HUES64 (cell line): ENCODE results near the gene GRB2. TPM values are rescaled to one million over a fixed set of nuclear protein-coding genes. Genes with fewer than 3 reads are reported as not detected.
A peak's percentile ranks its signal among the peaks of the same experiment; 100 is the strongest.
"Not testable (repeated sequence)": the region's sequence is repeated elsewhere in the genome, so short reads cannot be mapped to it uniquely, and the experiment has no call there.

Experiments used
- H3K27ac ChIP-seq: 2 replicates; pipeline ENCODE4 v1.7.0; 2013; ENCODE audit warnings: low read depth, low read length, inconsistent platforms
- H3K27me3 ChIP-seq: 2 replicates; pipeline ENCODE4 v1.6.1; 2013; ENCODE audit warnings: mild to moderate bottlenecking, low read length; ENCODE audit not compliant: insufficient read depth
- H3K36me3 ChIP-seq: 2 replicates; pipeline ENCODE4 v1.6.1; 2013; ENCODE audit warnings: mild to moderate bottlenecking, low read length; ENCODE audit not compliant: insufficient read depth
- H3K4me1 ChIP-seq: 2 replicates; pipeline ENCODE4 v1.6.1; 2013; ENCODE audit warnings: mild to moderate bottlenecking, low read length, moderate library complexity; ENCODE audit not compliant: insufficient read depth
- H3K4me3 ChIP-seq: 2 replicates; pipeline ENCODE4 v1.5.1; 2013; ENCODE audit warnings: mild to moderate bottlenecking, low read length, moderate library complexity
- H3K9ac ChIP-seq: 2 replicates; pipeline ENCODE4 v1.6.1; 2013; ENCODE audit warnings: mild to moderate bottlenecking, low read depth, low read length
- H3K9me3 ChIP-seq: 2 replicates; pipeline ENCODE4 v1.6.1; 2013; ENCODE audit warnings: low read depth, low read length; ENCODE audit not compliant: insufficient read depth
- WGBS: fragments of 150-250, 120-280 bp; methylation state at CpG from one replicate; pipeline ENCODE4 v1.1.7; 2013; ENCODE audit warnings: missing lambda C conversion rate; 5-methylcytosine and 5-hydroxymethylcytosine counted together
- polyA plus RNA-seq, 2 experiments: library from polyadenylated mRNA; stranded (reverse); fragments of 50-300 nt; gene quantifications; one replicate each; pipeline ENCODE4 v1.2.3, GENCODE V29; 2013

Gene GRB2
- polyA plus RNA-seq (2013, experiment 1 of 2), result 58.3 TPM
- 53.7 TPM for polyA plus RNA-seq (2013, experiment 2 of 2)

DNA sequence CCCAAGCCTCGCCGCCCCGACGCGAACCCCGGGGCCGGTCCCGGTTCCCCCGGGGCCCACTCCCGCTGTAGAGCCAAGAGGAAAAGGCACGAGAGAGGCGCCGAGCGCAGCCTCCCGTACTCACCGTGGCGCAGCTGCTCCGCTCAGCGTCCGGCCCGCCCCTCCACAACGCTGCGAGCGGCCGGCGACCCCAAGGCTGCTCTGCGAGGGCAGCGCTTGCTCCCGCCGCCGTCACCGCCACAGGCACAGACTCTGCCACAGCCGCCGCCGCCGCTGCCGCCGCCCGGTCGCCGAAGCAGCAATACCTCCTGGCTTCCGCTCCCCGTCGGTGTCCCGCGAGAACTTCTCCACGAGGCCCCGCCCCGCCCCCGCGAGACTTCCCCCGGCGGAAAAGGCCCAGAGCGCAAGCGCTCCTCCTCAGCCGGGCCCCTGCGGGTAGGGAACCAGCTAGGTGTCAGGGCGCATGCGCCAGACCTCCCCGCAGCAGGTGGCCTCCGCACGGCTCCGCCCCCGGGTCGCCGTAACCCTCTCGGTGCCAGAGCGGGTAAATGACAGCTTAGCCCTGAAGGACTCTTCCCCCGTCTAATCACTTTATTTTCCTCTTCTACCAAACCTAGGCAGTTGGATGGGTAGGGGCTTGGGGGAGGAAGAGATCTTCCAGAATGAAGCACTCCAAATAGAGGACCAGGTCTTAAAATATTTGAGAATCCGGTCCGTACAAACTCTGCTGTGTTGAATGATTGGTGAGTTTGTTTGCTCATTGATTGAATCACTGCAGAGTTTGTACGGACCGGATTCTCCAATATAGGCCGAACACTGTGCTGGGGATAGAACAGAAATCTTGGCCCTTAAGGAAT is at the start of gene GRB2:
GRB2 (minus strand) TSS at position 314 of the 857 bp plus-strand sequence. CDS start 12,050 bp downstream, outside the sequence.
- 2% methylated on average over 73 of the region's 74 CpGs for WGBS

GRCh38 chr17:75454672-75455071 is 49.2 kb upstream of the GRB2 start:
- not testable (repeated sequence) for H3K27me3 ChIP-seq, H3K4me3 ChIP-seq, H3K27ac ChIP-seq, H3K9ac ChIP-seq, H3K9me3 ChIP-seq, H3K36me3 ChIP-seq
- H3K4me1 ChIP-seq, result peaks cover 12% of the 10 kb centered on the region
- WGBS, result 94% methylated on average over 3 of the region's 3 CpGs

More for the DNA sequence above, at the start of gene GRB2:
- H3K4me1 ChIP-seq, result peaks cover 5% of the 10 kb centered on the region; the same call in 1 of the 2 replicates
- peak within 1 kb of the TSS; percentile 95 for H3K9ac ChIP-seq
- H3K27ac ChIP-seq, result peak within 1 kb of the TSS; percentile 74
- H3K9me3 ChIP-seq, result no peaks in the 10 kb centered on the region
- no peaks in the 10 kb centered on the region for H3K27me3 ChIP-seq
- no peaks in the 10 kb centered on the region for H3K36me3 ChIP-seq
- peak within 1 kb of the TSS; percentile 76 for H3K4me3 ChIP-seq

GRCh38 chr17:75454193-75454592 is 48.7 kb upstream of the GRB2 start:
- Histone ChIP-seq H3K27me3 (no peaks in the 10 kb centered on the region), H3K4me3 (no peak overlapping the region), H3K9ac (no peak overlapping the region), H3K27ac (no peak overlapping the region), H3K9me3 (no peaks in the 10 kb centered on the region), H3K36me3 (no peaks in the 10 kb centered on the region), H3K4me1 (peaks cover 12% of the 10 kb centered on the region)

- H3K4me1 ChIP-seq, result no peaks in the 10 kb centered on the region
- H3K9me3 ChIP-seq, result no peaks in the 10 kb centered on the region
- no peak overlapping the region for H3K9ac ChIP-seq
- H3K4me3 ChIP-seq, result no peak overlapping the region
- 94% methylated on average over 4 of the region's 4 CpGs for WGBS
- H3K36me3 ChIP-seq, result no peaks in the 10 kb centered on the region
- H3K27me3 ChIP-seq, result no peaks in the 10 kb centered on the region
- no peak overlapping the region for H3K27ac ChIP-seq
Measured at GRCh38 chr17:75450270-75450669, 44.8 kb upstream of the GRB2 start.

- no peaks in the 10 kb centered on the region for H3K4me1 ChIP-seq
- 88% methylated on average over 17 of the region's 17 CpGs for WGBS
- H3K27ac ChIP-seq, result no peak overlapping the region
- H3K4me3 ChIP-seq, result no peak overlapping the region
- H3K9ac ChIP-seq, result no peak overlapping the region
- H3K36me3 ChIP-seq, result no peaks in the 10 kb centered on the region
- H3K9me3 ChIP-seq, result no peaks in the 10 kb centered on the region
- no peaks in the 10 kb centered on the region for H3K27me3 ChIP-seq
Measured at GRCh38 chr17:75447951-75448856, 42.7 kb upstream of the GRB2 start.

DNA sequence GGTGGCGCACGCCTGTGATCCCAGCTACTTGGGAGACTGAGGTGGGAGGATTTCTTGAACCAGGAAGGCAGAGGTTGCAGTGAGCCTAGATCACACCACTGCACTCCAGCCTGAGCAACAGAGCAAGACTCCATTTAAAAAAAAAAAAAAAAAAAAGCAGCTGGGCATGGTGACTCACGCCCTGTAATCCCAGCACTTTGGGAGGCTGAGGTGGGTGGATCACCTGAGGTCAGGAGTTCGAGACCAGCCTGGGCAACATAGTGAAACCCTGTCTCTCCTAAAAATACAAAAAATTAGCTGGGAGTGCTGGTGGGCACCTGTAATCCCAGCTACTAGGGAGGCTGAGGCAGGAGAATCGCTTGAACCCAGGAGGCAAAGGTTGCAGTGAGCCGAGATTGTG is 40.4 kb upstream of the GRB2 start:
- not testable (repeated sequence) for H3K4me1 ChIP-seq, H3K4me3 ChIP-seq, H3K9me3 ChIP-seq, H3K9ac ChIP-seq, H3K27me3 ChIP-seq, H3K27ac ChIP-seq, H3K36me3 ChIP-seq
- WGBS, result 92% methylated on average over 6 of the region's 6 CpGs

GRCh38 chr17:75445296-75445695 is 39.8 kb upstream of the GRB2 start:
- Histone ChIP-seq H3K27ac (no peak overlapping the region), H3K36me3 (no peaks in the 10 kb centered on the region), H3K9ac (no peak overlapping the region), H3K4me1 (no peaks in the 10 kb centered on the region), H3K4me3 (no peak overlapping the region), H3K9me3 (no peaks in the 10 kb centered on the region), H3K27me3 (no peaks in the 10 kb centered on the region)
- 89% methylated on average over 3 of the region's 3 CpGs for WGBS

DNA sequence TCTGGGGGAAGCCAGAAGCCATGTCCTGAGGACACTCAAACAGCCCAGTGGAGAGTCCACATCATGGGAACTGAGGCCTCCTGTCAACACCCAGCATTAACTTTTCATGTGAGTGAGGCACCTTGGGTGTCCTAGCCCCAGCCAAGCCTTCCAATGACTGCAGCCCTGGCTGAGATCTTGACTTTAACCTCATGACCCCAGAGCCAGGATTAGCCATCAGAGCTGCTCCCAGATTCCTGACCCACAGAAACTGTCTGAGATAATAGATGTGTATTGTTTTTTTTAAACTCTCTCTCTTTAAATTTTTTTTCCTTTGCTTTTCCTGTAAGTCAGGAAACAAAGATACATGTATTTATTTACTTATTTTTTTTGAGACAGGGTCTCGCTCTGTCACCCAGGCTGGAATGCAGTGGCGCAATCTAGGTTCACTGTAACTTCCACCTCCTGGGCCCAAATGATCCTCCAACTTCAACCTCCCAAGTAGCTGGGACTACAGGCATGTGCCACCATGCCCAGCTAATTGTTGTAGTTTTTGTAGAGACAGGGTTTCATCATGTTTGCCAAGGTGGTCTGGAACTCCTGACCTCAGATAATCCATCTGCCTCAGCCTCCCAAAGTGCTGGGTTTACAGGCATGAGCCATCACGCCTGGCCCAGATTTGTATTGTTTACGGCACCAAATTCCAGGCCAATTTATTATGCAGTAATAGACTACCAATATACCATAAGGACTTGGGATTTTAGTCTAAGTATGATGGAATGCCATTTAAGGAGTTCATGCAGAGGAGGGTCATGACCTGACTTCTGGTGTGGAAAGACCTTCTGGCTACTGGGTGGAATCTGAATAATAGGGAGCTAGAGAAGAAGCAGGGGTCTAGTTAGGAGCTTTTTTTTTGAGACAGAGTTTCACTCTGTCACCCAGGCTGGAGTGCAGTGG is 37.0 kb upstream of the GRB2 start:
- Histone ChIP-seq H3K27ac (no peak overlapping the region), H3K4me1 (no peaks in the 10 kb centered on the region), H3K9ac (no peak overlapping the region), H3K36me3 (no peaks in the 10 kb centered on the region), H3K9me3 (no peaks in the 10 kb centered on the region), H3K4me3 (no peak overlapping the region), H3K27me3 (no peaks in the 10 kb centered on the region)
- 97% methylated on average over 4 of the region's 4 CpGs for WGBS

DNA sequence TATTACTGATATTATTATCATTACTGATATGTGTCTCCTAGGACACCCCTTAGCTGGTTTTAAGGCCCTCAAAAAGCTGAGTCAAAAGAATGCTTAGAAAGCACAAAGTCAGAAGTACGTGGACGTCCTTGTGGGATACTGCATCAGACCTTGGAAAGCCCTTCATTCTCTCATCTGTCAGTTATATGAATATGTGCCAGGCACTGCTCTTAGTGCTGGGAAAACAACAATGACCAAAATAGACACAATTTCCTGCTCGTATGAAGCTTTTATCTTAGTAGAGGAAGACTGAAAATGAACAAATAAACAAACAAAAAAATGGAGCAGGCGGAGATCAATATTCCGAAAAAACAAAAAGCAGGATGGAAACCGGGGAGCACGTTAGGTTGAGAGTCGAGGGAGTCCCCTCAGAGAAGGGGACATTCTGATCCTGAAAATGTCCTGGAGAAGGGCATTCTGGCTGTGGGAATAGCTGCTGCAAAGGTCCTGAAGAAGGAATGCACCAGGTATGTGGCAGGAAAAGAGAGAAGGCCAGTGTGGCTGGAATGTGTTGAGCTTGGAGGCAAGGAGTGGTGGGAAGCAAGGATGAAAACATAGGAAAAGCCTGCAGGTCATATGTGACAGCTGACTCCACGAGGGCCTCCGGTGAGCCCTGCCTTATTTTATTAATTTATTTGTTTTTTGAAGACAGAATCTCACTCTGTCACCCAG is 35.4 kb upstream of the GRB2 start:
- Histone ChIP-seq H3K9ac (no peak overlapping the region), H3K4me3 (no peak overlapping the region), H3K4me1 (no peaks in the 10 kb centered on the region), H3K27ac (no peak overlapping the region), H3K36me3 (no peaks in the 10 kb centered on the region), H3K9me3 (no peaks in the 10 kb centered on the region), H3K27me3 (no peaks in the 10 kb centered on the region)
- 92% methylated on average over 10 of the region's 10 CpGs for WGBS

DNA sequence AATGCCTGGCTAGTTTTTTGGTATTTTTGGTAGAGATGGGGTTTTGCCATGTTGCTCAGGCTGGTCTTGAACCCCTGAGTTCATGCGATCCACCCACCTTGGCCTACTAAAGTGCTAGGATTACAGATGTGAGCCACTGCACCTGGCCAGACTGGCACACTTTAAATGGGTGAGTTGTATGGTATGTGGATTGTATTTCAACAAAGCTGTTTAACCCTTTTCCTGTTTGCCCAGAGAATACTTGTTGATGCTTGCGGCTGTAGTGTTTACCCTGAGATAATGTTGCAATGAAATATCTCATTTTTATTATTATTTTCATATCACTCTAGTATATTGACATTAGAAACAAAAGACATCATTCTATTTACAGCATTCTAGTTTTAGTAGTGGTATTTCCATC is 33.8 kb upstream of the GRB2 start:
- no peaks in the 10 kb centered on the region for H3K4me1 ChIP-seq
- no peak overlapping the region for H3K27ac ChIP-seq
- no peak overlapping the region for H3K9ac ChIP-seq
- WGBS, result 97% methylated on average over 1 of the region's 2 CpGs
- H3K36me3 ChIP-seq, result no peaks in the 10 kb centered on the region
- no peaks in the 10 kb centered on the region for H3K9me3 ChIP-seq
- H3K27me3 ChIP-seq, result no peaks in the 10 kb centered on the region
- no peak overlapping the region for H3K4me3 ChIP-seq
